GM18508 (cell line): ENCODE results near the gene MAPKAP1.
"Not testable (repeated sequence)": the region's sequence is repeated elsewhere in the genome, so short reads cannot be mapped to it uniquely, and the experiment has no call there.

Experiments used
- ATAC-seq: cut with Tn5 transposase; IDR thresholded peaks from one replicate; pipeline ENCODE4 v1.9.1; 2021; ENCODE audit warnings: moderate number of reproducible peaks; ENCODE audit not compliant: insufficient read depth, unreplicated experiment

The MAPKAP1 gene

GRCh38 chr9:125739436-125739835, 32.4 kb upstream of the MAPKAP1 start:
- ATAC-seq = no peak

DNA sequence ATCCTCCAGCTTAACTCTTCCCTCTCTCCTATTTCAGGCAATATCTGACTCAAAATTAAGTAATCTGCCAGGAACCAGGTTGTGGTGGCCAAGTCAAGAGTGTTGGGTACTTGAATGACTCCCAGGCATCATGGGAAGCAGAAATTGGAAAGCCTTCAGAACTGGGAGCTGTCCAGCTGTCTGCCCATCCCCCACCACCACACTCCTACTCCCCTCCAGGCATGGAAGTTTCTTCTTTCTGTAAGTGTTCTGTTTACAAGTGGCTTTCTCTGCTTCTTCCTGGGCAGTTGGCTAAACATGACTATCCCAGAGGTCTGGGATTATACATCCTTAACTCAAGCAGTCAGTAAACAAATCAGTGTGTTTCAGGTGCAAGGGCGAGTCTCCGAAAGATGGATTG, 25.6 kb upstream of the MAPKAP1 start:
- ATAC-seq = no peak

DNA sequence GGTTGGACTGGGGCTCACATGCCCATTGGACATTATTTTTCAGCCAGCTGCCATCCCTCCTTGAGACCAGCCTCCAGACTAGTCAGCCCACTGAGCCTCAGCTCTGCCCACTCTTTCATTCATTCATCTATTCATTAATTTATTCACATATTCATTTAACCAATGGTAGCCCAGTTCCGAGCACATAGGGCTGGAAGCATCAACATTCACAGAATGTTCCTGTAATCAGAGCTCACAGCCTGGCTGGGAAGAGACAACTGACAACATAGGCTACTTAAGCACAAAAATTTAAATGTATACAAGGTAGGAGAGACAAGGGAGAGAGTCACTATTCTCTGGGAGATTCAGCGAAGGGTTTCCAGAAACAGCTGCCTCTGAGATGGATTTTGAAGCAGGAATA, 23.2 kb upstream of the MAPKAP1 start:
- no peak for ATAC-seq

- ATAC-seq = no peak
Observed at GRCh38 chr9:125726456-125727132, 19.6 kb upstream of the MAPKAP1 start.

GRCh38 chr9:125707472-125707804, 430 bp upstream of the MAPKAP1 start:
- no peak for ATAC-seq

- no peak for ATAC-seq
Observed at GRCh38 chr9:125705893-125706292, 1.1 kb downstream of the MAPKAP1 start.

GRCh38 chr9:125703662-125704061, 3.3 kb downstream of the MAPKAP1 start:
- no peak for ATAC-seq

GRCh38 chr9:125701351-125701750, 5.7 kb downstream of the MAPKAP1 start:
- no peak for ATAC-seq

- ATAC-seq = peak; percentile 52
Observed at GRCh38 chr9:125700791-125701190, 6.2 kb downstream of the MAPKAP1 start.

- ATAC-seq = no peak
Observed at GRCh38 chr9:125699870-125700269, 7.1 kb downstream of the MAPKAP1 start.

DNA sequence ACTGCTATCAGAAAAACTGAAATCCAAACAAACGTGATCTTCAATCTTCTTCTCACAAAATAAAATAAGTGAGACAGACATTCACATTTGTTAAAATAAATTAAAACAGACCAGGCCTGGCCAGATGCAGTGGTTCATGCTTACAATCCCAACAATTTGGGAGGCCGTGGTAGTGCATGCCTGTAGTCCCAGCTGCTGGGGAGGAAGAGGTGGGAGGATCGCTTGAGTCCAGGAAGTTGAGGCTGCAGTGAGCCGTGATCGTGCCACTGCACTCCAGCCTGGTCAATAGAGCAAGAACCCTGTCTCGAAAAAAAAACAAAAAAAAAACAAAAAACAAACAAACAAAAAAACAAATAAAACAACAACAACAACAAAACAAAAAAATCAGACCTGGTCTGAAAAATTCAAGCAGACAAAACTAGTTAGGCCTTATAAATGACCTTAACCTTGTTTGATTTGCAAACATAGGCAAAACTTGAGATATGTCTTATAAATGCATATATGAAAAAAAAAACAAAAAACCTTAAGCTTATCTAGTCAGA, 10.8 kb downstream of the MAPKAP1 start:
- no peak for ATAC-seq

GRCh38 chr9:125695548-125695947, 11.5 kb downstream of the MAPKAP1 start:
- ATAC-seq = not testable (repeated sequence)

DNA sequence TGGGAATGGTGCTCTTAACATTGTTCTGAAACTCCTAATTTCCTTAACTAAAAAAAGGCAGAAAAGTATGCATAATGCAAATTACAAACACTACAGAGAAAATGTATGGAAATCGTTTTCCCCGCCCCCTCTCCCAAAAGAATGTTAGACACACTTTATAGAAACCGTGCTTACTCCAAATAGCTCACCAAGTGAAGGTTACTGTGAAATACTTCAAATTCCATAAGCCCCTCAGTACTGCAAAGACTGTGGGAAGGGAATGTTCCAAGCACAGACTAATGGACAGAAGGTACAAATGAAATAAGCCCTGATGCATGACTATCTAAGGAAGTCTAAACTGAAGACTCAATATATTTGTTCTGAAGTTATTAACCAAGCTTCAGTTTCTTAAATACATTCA, 12.5 kb downstream of the MAPKAP1 start:
- ATAC-seq = no peak

GRCh38 chr9:125693492-125693891, 13.5 kb downstream of the MAPKAP1 start:
- ATAC-seq = not testable (repeated sequence)

GRCh38 chr9:125691869-125692268, 15.1 kb downstream of the MAPKAP1 start:
- no peak for ATAC-seq

GRCh38 chr9:125690679-125691078, 16.3 kb downstream of the MAPKAP1 start:
- no peak for ATAC-seq

DNA sequence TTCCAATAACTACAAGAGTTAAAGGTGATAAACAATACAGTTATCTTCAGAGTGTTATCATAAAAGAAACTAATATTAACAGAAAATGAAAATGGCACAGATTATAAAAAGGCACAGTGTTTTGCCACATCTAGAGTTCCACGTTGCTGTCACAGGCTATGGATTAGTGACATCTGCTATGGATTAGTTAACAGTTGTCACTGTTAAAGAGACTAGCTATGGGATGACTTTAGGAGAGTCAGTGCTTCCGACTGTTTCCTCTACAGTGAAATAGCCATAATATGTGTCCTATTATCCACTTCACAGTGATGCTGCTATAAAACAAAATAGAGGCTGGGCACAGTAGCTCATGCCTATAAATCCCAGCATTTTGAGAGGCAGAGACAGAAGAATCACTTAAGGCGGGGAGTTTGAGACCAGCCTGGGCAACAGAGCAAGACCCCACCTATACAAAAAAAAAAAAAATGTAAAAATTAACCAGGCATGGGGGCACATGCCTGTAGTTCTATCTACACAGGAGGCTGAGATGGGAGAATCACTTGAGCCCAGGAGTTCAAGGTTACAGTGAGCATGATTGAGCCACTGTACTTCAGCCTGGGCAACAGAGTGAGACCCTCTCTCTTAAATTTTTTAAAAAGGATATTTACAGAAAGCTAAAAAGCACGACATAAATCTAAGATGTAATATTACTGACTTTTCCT, 19.7 kb downstream of the MAPKAP1 start:
- no peak for ATAC-seq

DNA sequence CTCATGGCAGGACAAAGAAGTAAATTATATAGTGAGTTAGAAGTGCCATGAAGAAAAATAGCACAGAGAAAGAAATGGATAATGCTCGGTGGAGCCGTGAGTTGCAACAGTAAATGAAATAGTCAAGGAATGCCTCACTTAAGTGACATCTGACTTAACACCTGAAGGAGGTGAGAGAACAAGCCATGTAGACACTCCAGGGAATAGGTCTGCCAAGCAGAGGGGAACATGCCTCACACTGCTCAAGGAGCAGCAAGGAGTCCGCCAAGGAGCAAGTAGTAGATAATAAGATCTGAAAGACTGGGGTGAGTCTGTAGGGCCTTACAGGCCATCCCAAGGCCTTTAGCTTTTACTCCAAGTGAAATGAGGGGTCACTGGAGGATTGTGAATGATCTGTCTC, 21.8 kb downstream of the MAPKAP1 start:
- no peak for ATAC-seq

GRCh38 chr9:125683486-125683885, 23.5 kb downstream of the MAPKAP1 start:
- ATAC-seq = no peak

- no peak for ATAC-seq
Observed at GRCh38 chr9:125682340-125682739, 24.7 kb downstream of the MAPKAP1 start.

DNA sequence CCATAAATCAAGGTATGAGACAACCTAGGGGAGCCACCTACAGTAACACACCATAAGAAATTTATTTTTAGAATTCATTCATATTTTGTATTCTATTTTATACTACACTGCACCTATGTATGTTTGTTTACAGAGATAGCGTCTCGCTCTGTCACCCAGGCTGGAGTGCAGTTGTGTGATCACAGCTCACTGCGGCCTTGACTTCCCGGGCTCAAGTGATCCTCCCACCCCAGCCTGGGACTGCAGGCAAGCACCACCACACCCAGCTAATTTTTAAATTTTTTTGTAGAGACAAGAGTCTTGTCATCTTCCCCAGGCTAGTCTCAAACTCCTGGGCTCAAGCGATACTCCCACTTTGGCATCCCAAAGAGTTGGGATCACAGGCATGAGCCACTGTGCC, 25.4 kb downstream of the MAPKAP1 start:
- no peak for ATAC-seq

DNA sequence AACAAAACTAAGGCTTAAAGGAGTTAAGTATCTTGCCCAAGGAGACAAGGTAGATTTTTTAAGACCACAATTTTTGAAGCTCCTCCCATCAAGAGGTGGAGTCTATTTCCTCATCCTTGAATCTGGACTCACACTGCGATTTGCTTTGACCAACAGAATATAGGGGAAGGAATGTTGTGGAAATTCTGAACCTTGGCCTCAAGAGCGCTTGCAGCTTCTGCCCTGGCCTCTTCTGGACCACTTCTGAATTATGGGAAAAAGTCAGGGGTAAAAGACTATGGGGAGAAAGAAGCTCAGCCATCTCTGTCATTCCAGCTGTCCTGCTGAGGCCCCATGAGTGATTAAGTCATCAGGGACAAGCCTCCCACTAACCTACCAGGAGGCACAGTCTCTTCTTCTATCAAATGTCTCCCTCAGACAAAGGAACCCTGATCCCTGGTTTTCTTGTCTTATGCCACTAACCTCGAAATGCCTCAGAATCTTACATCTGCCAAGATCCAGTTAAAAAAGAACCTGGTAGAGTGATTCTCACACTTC, 25.9 kb downstream of the MAPKAP1 start:
- no peak for ATAC-seq
